ENCODE results near the gene TOM1. TPM values are rescaled to one million over a fixed set of nuclear protein-coding genes. Genes with fewer than 3 reads are reported as not detected.

The TOM1 gene
- polyA plus RNA-seq, 2 of the 4 experiments (the other 2 are of a cell fraction) = 14.5 to 16.6 TPM

DNA sequence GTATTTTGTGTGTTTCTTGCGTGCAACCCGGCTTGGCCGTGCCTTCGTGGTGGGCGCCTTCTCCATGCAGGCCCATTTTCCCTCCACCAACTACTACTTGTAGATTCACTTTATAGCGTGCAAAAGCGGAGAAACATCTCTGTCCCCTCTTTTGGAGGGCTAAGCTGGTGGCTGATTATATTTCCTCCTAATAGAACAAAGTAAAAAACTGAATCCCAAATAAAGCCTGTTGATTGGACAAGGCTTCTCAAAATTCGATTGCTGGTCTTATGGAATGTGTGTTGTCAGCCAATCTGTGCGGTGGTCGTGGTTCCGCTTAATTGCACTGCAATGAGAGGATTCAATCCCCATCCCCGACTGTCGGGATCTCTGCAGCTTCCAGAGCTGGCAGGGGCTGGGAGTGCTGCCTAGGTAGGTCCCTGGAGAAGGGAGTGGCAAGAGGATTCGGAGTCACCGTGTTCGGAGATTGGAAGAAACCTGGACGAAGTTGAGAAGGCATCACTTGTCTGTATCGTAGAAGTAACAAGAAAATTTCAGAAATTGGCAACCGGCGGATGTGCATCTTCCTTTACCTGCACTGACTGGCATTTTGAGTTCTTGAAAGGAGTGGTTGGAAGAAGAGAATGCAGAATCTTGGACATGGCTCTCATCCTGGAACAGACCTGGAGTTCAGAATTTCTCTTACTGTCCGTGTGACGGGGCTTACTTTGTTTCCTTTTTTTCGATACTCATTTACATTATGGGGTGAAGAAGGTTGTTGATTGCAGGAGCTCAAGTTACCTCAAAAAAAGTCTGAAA, 41.3 kb upstream of the TOM1 start (continued):
- TF ChIP-seq HMGXB4 (CRISPR knock-in tag; IDR thresholded peaks at IDR 0.05; ENCODE audit: borderline replicate concordance) (no peak), ZNF302 (CRISPR knock-in tag; IDR thresholded peaks at IDR 0.05) (no peak), RAD21 (conservative IDR thresholded peaks at IDR 0.05 in 1 of 2, IDR thresholded peaks at IDR 0.05 in 1 of 2) (no peak)

DNA sequence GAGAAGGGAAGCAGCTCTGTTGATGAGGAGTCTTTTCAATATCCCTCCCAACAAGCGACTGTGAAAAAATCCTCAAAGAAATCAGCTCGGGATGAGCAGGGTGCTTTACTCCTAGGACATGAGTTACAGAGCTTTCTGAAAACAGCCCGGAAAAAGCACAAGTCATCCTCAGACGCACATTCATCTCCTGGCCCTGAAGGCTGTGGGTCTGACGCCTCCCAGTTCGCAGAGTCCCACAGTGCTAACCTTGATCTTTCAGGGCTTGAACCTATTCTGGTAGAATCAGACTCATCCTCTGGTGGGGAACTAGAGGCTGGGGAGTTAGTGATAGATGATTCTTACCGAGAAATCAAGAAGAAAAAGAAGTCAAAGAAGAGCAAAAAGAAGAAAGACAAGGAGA, 34.7 kb upstream of the TOM1 start:
- CTCF ChIA-PET = no interaction called here
- WGBS (ENCODE audit: missing lambda C conversion rate) = 94% methylated on average over 7 of the region's 7 CpGs
- no peaks in the 10 kb centered on the region for H3K9me3 ChIP-seq
- no peaks in the 10 kb centered on the region for H3K4me1 ChIP-seq
- FAIRE-seq (no peak), DNase-seq (ENCODE audit: low read depth in 1 of 2, low spot score in 1 of 2) (no peak), ATAC-seq (no peak)
- no peak for TF ChIP-seq FOSB (CRISPR knock-in tag; IDR thresholded peaks at IDR 0.05)
- no peak for TF ChIP-seq JUN (IDR thresholded peaks at IDR 0.05)
- TF ChIP-seq RCOR1 (IDR thresholded peaks at IDR 0.05; ENCODE audit: low read depth, low read length) = no peak
- TF ChIP-seq BHLHE40 (IDR thresholded peaks at IDR 0.05; ENCODE audit: low read depth, low read length) = no peak
- no peak for TF ChIP-seq CEBPB (IDR thresholded peaks at IDR 0.05)
- TF ChIP-seq, protein P1, sequence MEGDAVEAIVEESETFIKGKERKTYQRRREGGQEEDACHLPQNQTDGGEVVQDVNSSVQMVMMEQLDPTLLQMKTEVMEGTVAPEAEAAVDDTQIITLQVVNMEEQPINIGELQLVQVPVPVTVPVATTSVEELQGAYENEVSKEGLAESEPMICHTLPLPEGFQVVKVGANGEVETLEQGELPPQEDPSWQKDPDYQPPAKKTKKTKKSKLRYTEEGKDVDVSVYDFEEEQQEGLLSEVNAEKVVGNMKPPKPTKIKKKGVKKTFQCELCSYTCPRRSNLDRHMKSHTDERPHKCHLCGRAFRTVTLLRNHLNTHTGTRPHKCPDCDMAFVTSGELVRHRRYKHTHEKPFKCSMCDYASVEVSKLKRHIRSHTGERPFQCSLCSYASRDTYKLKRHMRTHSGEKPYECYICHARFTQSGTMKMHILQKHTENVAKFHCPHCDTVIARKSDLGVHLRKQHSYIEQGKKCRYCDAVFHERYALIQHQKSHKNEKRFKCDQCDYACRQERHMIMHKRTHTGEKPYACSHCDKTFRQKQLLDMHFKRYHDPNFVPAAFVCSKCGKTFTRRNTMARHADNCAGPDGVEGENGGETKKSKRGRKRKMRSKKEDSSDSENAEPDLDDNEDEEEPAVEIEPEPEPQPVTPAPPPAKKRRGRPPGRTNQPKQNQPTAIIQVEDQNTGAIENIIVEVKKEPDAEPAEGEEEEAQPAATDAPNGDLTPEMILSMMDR (IDR thresholded peaks at IDR 0.05) = no peak
- TF ChIP-seq CBX8 (IDR thresholded peaks at IDR 0.05) = no peak
- TF ChIP-seq ZFP36 (IDR thresholded peaks at IDR 0.05; ENCODE audit: borderline replicate concordance, partially characterized antibody) = no peak
- TF ChIP-seq CHD2 (IDR thresholded peaks at IDR 0.05; ENCODE audit: low read length, partially characterized antibody) = no peak
- H3K27ac ChIP-seq = no peak overlapping the region
- POLR2A ChIA-PET = no interaction called here
- H3K4me3 ChIP-seq = no peak overlapping the region
- no peak overlapping the region for H3K4me2 ChIP-seq

DNA sequence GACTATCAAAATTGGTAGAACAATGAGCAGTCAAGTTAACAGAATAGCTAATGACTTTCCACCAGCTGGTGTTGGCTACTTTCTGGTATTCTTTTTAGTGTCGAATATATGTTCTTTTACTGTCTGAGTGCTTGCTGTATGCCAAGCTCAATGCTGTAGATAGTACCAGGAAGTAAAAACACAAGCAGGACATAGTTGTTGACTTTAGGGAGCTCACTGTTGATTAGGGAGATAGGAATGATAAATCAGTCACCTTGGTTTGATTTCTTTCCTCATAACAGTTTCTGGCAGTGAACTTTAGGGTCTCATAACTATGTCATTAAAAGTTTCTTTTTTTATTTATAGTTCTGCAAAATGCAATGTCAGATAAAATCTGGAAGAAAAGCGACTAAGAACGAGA, 33.4 kb upstream of the TOM1 start:
- 75% methylated on average over 3 of the region's 3 CpGs for WGBS (ENCODE audit: missing lambda C conversion rate)
- CTCF ChIA-PET = no interaction called here
- H3K27ac ChIP-seq = no peak overlapping the region
- H3K4me3 ChIP-seq = no peak overlapping the region
- no peaks in the 10 kb centered on the region for H3K4me1 ChIP-seq
- no peaks in the 10 kb centered on the region for H3K9me3 ChIP-seq
- POLR2A ChIA-PET = no interaction called here
- DNase-seq (ENCODE audit: low read depth in 1 of 2, low spot score in 1 of 2) (no peak), ATAC-seq (no peak), FAIRE-seq (no peak)
- TF ChIP-seq, protein P2, sequence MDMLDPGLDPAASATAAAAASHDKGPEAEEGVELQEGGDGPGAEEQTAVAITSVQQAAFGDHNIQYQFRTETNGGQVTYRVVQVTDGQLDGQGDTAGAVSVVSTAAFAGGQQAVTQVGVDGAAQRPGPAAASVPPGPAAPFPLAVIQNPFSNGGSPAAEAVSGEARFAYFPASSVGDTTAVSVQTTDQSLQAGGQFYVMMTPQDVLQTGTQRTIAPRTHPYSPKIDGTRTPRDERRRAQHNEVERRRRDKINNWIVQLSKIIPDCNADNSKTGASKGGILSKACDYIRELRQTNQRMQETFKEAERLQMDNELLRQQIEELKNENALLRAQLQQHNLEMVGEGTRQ (IDR thresholded peaks at IDR 0.05) = no peak
- no peak for TF ChIP-seq CHD4 (IDR thresholded peaks at IDR 0.05; ENCODE audit: borderline replicate concordance)
- TF ChIP-seq NPAS2 (CRISPR knock-in tag; IDR thresholded peaks at IDR 0.05; ENCODE audit: borderline replicate concordance) = no peak
- TF ChIP-seq, protein P1 (IDR thresholded peaks at IDR 0.05) = no peak
- TF ChIP-seq HOXB5 (CRISPR knock-in tag; IDR thresholded peaks at IDR 0.05) = no peak
- no peak for TF ChIP-seq POLR2AphosphoS2 (conservative IDR thresholded peaks at IDR 0.05; ENCODE audit: low read length)
- TF ChIP-seq RAD21 (conservative IDR thresholded peaks at IDR 0.05 in 1 of 2, IDR thresholded peaks at IDR 0.05 in 1 of 2) = no peak
- TF ChIP-seq HES2 (IDR thresholded peaks at IDR 0.05) = no peak
- H3K4me2 ChIP-seq = no peak overlapping the region
